Activated CD4-positive, CD25-positive, alpha-beta regulatory T cell (primary cell): ENCODE data around the gene UBQLN3.

ENCODE experiments used
- DNase-seq, 4 experiments: peaks; one replicate each; lab custom pipeline; 2025; lab: John Stamatoyannopoulos, UW

UBQLN3 gene

DNA sequence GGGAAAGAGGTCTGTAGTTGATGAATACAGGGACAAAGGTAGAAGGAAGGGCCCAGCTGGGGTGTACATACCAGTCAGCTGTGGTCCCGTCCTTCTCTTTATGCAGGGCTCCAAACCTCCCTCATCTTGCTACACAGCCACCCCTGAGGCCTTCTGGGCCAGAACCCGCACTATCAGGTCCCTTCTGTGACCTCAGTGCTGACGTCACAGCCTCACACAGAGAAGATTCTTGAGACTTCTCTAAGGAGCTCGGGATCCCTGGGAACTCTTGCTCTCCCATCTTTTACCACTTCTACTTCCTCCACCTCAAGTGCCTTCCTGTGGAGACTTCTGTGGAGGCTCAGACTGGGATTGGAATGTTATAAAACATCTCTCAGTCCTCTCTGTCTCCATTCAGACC is at the start of gene UBQLN3:
Gene UBQLN3, minus strand, starts transcription at position 155 of the 400 bp plus-strand sequence. CDS start 399 bp downstream, outside the sequence.
- no peak for DNase-seq

DNA sequence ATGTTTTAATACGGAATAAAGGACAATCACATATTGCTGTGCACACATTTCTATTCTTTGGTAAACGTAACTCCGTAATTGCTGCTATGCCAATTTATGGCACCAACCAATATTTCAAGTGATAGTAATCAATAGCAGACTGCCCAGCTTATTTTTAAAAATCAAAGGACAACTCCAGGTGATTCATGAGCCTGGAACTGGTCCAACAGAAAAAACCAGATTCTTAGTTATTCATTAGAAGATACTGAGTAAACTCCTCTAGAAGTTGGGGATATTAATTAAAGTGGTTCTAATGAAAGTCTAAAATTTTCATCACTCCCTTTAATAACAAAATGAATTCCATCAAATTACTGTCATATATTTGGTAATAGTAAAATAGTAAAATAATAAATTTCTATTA is 48.0 kb upstream of the UBQLN3 start:
- DNase-seq = no peak

GRCh38 chr11:5556596-5557188 is 46.9 kb upstream of the UBQLN3 start:
- DNase-seq = no peak

DNA sequence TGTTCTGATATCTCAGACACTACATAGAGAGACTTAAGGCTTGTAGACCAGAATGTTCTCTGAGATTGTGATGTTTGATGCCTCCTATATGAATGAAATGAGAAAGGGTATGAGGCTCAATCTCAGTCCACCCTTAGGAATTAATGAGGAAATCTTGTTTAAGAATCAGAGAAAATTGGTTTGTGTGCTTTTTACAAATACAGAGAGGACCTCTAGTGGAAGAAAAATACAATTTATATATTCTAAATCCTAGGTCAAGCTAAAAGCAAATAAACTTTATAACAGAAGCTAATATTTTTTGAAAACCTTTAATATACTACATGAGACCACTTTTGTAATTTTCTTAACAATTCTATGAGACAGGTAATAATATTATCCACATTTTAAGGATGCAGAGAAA is 43.6 kb upstream of the UBQLN3 start:
- no peak for DNase-seq

GRCh38 chr11:5550440-5551095 is 40.8 kb upstream of the UBQLN3 start:
- DNase-seq = no peak

- DNase-seq = no peak
These were observed 38.7 kb upstream of the UBQLN3 start, which contains the start of gene OR52H1 for GRCh38 chr11:5548440-5548839. Gene OR52H1, minus strand, starts transcription at chr11:5548540. Its CDS starts 3,035 bp downstream, at chr11:5545505.

GRCh38 chr11:5547982-5548381 is 38.2 kb upstream of the UBQLN3 start:
- no peak for DNase-seq

DNA sequence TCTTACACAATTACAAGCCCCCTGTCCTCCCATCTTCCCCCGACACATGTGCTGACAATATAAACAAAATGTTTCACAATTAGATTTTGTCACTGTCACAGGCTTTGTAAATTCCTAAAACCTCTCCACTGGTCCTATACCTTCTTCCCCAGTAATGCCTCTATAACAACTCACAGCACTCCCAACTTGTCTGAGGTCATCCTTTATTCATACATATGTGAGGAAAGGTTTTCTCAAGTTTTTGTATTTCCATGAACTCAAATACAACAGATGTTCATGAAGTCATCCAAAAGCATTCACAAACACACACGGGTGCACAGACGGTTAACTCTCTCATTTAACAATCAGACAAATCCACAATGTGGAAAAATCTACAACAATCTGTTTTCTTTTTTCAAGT is 36.7 kb upstream of the UBQLN3 start:
- DNase-seq = no peak

GRCh38 chr11:5541427-5541826 is 31.7 kb upstream of the UBQLN3 start:
- no peak for DNase-seq

- DNase-seq = no peak
These were observed 26.7 kb upstream of the UBQLN3 start for GRCh38 chr11:5536482-5536881.

- no peak for DNase-seq
These were observed 24.3 kb upstream of the UBQLN3 start for GRCh38 chr11:5534046-5534445.

- no peak for DNase-seq
These were observed 21.5 kb upstream of the UBQLN3 start for GRCh38 chr11:5531053-5531831.

DNA sequence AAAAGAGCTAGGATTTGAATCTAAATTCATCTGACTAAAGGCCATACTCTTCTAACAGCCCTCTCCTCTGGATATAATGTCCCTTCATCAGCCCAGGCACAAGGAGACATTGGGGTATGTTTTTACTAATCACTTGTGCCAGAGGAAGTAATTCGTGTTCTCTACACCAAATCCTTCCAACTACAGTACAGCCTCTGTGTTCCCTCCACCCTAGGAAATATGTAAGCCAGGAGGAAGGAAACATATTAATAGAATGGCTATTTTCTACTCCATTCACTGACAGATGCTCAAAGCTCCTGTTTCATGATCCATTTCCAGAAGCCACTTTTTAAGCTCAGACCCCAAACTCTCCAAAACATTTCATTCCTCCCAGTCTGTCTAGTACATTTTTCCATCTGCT is 18.7 kb upstream of the UBQLN3 start:
- DNase-seq = no peak

- DNase-seq = no peak
These were observed 18.0 kb upstream of the UBQLN3 start for GRCh38 chr11:5527716-5528115.

GRCh38 chr11:5524756-5525155 is 15.0 kb upstream of the UBQLN3 start:
- no peak for DNase-seq

DNA sequence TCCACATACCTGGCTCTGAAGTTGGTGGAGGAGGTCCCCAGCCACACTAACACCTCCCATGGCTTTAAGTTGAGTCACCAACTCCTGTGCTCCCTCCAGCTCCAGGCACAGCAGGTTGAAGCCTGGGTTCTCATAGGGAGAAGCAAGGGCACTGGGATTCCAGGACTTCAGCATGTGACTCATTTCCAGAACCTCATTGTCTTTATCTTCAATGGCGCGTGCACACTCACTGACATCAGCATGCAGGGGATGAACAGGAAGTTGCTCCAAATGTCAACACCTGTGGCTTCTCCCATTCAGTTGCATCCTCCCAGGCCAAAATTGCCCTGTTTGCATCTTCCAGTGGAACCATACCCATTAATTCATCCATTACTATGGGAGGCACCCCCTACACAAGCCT is 12.6 kb upstream of the UBQLN3 start:
- no peak for DNase-seq

DNA sequence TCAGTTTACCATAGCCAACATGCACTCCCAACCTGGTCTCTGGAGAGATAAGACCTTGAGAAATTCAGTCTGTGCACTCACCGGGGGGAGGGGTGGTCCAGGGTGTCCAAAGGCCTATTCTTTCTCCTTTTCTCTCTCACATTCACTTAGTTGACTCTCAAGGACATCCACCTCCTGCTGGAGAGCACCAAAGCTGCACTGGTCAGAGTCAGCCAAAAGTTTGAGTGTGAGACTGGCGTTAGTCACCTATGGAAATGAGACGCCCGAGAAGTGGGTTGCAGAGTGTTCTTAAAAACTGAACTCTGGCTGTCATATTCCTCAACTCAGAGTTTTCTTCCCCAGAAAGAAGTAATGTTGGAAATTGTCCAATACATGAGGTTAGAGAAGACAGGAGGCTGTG is 11.8 kb upstream of the UBQLN3 start:
- no peak for DNase-seq

- no peak for DNase-seq
These were observed 6.8 kb upstream of the UBQLN3 start, which contains the start of gene UBQLNL for GRCh38 chr11:5516599-5516998. Gene UBQLNL, minus strand, starts transcription at chr11:5516699. Its CDS starts 258 bp downstream, at chr11:5516441.

DNA sequence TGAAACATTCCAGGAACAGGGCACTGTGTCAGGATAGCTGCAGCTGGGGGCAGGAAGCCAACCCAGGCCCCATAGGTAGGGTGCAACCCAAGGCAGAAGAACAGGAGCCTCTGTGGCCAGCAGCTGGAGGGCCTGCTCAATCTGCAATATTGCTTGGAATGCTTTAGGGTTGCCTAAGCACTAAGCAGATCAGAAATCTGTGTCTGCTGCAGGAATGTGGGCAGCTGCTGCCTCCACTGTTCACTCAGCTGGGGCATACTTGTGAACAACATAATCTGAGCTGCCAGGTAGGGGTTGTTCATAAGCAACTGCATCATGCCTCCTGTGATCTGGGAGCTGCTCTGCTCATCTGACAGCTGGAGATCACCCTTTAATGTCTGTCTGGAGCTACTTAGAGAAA is 5.1 kb upstream of the UBQLN3 start:
- no peak for DNase-seq

GRCh38 chr11:5508605-5509004 is 1.2 kb downstream of the UBQLN3 start:
- no peak for DNase-seq

DNA sequence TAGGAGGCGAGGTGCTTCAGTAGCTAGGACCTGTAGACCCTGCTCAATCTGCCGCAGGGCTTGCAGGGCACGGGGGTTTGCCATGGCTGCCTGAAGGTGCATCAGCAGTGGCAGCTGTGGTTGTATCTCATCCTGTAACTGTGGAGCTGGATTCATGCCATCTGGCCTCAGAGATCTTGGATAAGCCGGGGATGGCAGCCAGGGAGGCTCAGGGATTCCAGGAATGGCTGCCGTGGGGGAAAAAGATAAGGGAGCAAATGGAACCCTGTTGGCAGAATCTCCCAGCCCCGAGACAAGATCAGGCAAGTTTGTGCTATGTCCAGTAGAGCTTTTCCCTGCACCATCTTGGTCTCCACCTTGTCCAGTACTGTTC is 1.8 kb downstream of the UBQLN3 start:
- DNase-seq = no peak

GRCh38 chr11:5507177-5507932 is 2.4 kb downstream of the UBQLN3 start:
- no peak for DNase-seq
